Measurements from ENCODE around the gene HOXA4. TPM values are rescaled to one million over a fixed set of nuclear protein-coding genes. Genes with fewer than 3 reads are reported as not detected.

Gene HOXA4
- polyA plus RNA-seq, 1 donor (not counting 4 experiments of a cell fraction or from before 2014, with no cell fraction given): 1.5 TPM

GRCh38 chr7:27097686-27098577 is 32.6 kb downstream of the HOXA4 start:
- no peak for FAIRE-seq
- no peak overlapping the region for H2AFZ ChIP-seq (ENCODE audit: control insufficient read depth, low read length)

DNA sequence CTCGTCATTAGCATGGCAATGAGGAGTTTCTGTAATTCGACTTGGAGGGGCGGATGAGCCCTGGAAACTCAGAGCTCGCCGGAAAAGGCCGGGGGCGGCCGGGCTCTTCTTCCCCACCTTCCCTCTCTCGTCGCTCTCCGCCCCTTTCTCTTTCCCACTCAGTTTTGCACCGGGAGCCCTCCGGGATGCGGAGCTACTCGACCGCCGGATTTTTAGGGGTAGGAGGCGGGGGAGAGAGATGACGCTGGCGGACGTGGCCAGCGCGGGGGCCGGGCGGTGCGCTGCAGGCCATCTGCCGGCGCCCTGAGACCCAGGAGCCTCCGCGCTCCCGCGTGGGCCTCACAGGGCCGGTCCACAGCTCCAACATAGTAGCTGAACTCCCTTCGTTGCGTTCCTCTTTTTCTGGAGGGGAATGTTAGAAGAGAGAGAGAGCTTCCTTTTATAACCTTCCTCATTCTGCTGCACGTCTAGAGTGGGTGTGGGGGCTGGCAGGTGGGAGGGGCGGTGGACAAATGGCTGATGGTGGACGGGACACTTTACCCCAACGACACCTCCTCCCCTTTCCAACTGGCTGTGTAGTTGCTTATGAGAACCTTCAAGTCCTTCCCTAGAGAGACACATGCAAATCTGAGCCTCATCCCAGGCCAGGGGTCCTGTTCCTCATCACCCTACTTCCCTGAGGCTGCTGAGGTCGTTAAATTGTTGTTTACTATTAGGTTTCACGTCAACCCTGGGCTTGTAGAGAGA is 33.6 kb downstream of the HOXA4 start:
- H3K4me1 ChIP-seq (ENCODE audit: control insufficient read depth, extremely low read depth, insufficient read depth, low read length): peaks cover 35% of the 10 kb centered on the region
- DNase-seq (ENCODE audit: low read depth, low spot score): no peak
- peak overlapping the region; percentile 97 for H3K27ac ChIP-seq (ENCODE audit: control insufficient read depth, insufficient read depth, low read length)
- peak; percentile 52 for FAIRE-seq
- H3K9ac ChIP-seq (ENCODE audit: control insufficient read depth, extremely low read depth, insufficient read depth, low read length): peak overlapping the region; percentile 97
- H2AFZ ChIP-seq (ENCODE audit: control insufficient read depth, low read length): no peak overlapping the region
- no peaks in the 10 kb centered on the region for H3K27me3 ChIP-seq (ENCODE audit: control insufficient read depth, extremely low read depth, insufficient read depth, low read length)
- H3K4me3 ChIP-seq (ENCODE audit: control insufficient read depth in 2 of 3, extremely low read depth in 1 of 3, insufficient read depth in 2 of 3, low read depth in 1 of 3, low read length in 3 of 3): peak overlapping the region; percentile 83 to 96 (median 89)
- peaks cover 79% of the 10 kb centered on the region for H3K79me2 ChIP-seq (ENCODE audit: control insufficient read depth, insufficient read depth, low read length)
- dilution Hi-C loops (cut with MboI; ENCODE audit: extremely low pct_ligation_motif_present, low sequenced_read_pairs): loop anchor here (25.0 kb wide), 1 partner anchor 235 kb away; the partner anchor contains the start of gene SKAP2
- no peaks in the 10 kb centered on the region for H3K9me3 ChIP-seq (ENCODE audit: control insufficient read depth, low read depth, low read length)
- H3K4me2 ChIP-seq (ENCODE audit: control insufficient read depth, extremely low read depth, insufficient read depth, low read depth, low read length): peak overlapping the region; percentile 97
- H3K36me3 ChIP-seq (ENCODE audit: control insufficient read depth in 2 of 2, extremely low read depth in 1 of 2, insufficient read depth in 2 of 2, low read length in 2 of 2): peaks cover 3 to 17% of the 10 kb centered on the region in 2 experiments
- TF ChIP-seq, protein P1, sequence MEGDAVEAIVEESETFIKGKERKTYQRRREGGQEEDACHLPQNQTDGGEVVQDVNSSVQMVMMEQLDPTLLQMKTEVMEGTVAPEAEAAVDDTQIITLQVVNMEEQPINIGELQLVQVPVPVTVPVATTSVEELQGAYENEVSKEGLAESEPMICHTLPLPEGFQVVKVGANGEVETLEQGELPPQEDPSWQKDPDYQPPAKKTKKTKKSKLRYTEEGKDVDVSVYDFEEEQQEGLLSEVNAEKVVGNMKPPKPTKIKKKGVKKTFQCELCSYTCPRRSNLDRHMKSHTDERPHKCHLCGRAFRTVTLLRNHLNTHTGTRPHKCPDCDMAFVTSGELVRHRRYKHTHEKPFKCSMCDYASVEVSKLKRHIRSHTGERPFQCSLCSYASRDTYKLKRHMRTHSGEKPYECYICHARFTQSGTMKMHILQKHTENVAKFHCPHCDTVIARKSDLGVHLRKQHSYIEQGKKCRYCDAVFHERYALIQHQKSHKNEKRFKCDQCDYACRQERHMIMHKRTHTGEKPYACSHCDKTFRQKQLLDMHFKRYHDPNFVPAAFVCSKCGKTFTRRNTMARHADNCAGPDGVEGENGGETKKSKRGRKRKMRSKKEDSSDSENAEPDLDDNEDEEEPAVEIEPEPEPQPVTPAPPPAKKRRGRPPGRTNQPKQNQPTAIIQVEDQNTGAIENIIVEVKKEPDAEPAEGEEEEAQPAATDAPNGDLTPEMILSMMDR (optimal IDR thresholded peaks at IDR 0.05 in 1 of 3, IDR thresholded peaks at IDR 0.05 in 1 of 3, conservative IDR thresholded peaks at IDR 0.05 in 1 of 3; ENCODE audit: extremely low read depth in 1 of 3, insufficient read depth in 2 of 3, low read length in 3 of 3): peak in 1 of 3 experiments; percentile 2
- no peak for TF ChIP-seq EZH2 (IDR thresholded peaks at IDR 0.05; ENCODE audit: low read length)
- H3K9me1 ChIP-seq (ENCODE audit: control insufficient read depth, extremely low read depth, insufficient read depth, low read length): no peaks in the 10 kb centered on the region
- no peaks in the 10 kb centered on the region for H4K20me1 ChIP-seq (ENCODE audit: control insufficient read depth, extremely low read depth, insufficient read depth, low read length)

More at GRCh38 chr7:27097686-27098577, 32.6 kb downstream of the HOXA4 start:
- H3K9me3 ChIP-seq (ENCODE audit: control insufficient read depth, low read depth, low read length): no peaks in the 10 kb centered on the region
- peak overlapping the region; percentile 83 to 96 (median 89) for H3K4me3 ChIP-seq (ENCODE audit: control insufficient read depth in 2 of 3, extremely low read depth in 1 of 3, insufficient read depth in 2 of 3, low read depth in 1 of 3, low read length in 3 of 3)
- no peaks in the 10 kb centered on the region for H4K20me1 ChIP-seq (ENCODE audit: control insufficient read depth, extremely low read depth, insufficient read depth, low read length)
- H3K27me3 ChIP-seq (ENCODE audit: control insufficient read depth, extremely low read depth, insufficient read depth, low read length): no peaks in the 10 kb centered on the region
- peaks cover 43% of the 10 kb centered on the region for H3K4me1 ChIP-seq (ENCODE audit: control insufficient read depth, extremely low read depth, insufficient read depth, low read length)
- no peak for TF ChIP-seq EZH2 (IDR thresholded peaks at IDR 0.05; ENCODE audit: low read length)
- TF ChIP-seq, protein P1 (optimal IDR thresholded peaks at IDR 0.05 in 1 of 3, IDR thresholded peaks at IDR 0.05 in 1 of 3, conservative IDR thresholded peaks at IDR 0.05 in 1 of 3; ENCODE audit: extremely low read depth in 1 of 3, insufficient read depth in 2 of 3, low read length in 3 of 3): peak in 2 of 3 experiments; percentile 23 to 26
- no peaks in the 10 kb centered on the region for H3K9me1 ChIP-seq (ENCODE audit: control insufficient read depth, extremely low read depth, insufficient read depth, low read length)
- peak overlapping the region; percentile 97 for H3K9ac ChIP-seq (ENCODE audit: control insufficient read depth, extremely low read depth, insufficient read depth, low read length)
- H3K27ac ChIP-seq (ENCODE audit: control insufficient read depth, insufficient read depth, low read length): peak overlapping the region; percentile 97
- peak overlapping the region; percentile 97 for H3K4me2 ChIP-seq (ENCODE audit: control insufficient read depth, extremely low read depth, insufficient read depth, low read depth, low read length)
- H3K36me3 ChIP-seq (ENCODE audit: control insufficient read depth in 2 of 2, extremely low read depth in 1 of 2, insufficient read depth in 2 of 2, low read length in 2 of 2): peaks cover 2 to 17% of the 10 kb centered on the region in 2 experiments
- dilution Hi-C loops (cut with MboI; ENCODE audit: extremely low pct_ligation_motif_present, low sequenced_read_pairs): loop anchor here (25.0 kb wide), 1 partner anchor 236 kb away; the partner anchor contains the start of gene SKAP2
- DNase-seq (ENCODE audit: low read depth, low spot score): no peak
- H3K79me2 ChIP-seq (ENCODE audit: control insufficient read depth, insufficient read depth, low read length): peaks cover 81% of the 10 kb centered on the region
